HG03108 (cell line): ENCODE measurements around the gene ARRB2.

Experiments used
- ATAC-seq: cut with Tn5 transposase; IDR thresholded peaks from one replicate; pipeline ENCODE4 v1.9.1; 2021; ENCODE audit warnings: moderate library complexity; ENCODE audit not compliant: unreplicated experiment

Gene ARRB2

GRCh38 chr17:4748686-4749085 is 38.3 kb downstream of the ARRB2 start:
- ATAC-seq, result no peak

- no peak for ATAC-seq
These were observed 40.2 kb downstream of the ARRB2 start for GRCh38 chr17:4750606-4751005.

- no peak for ATAC-seq
These were observed 41.5 kb downstream of the ARRB2 start for GRCh38 chr17:4751932-4752331.

- ATAC-seq, result no peak
These were observed 43.0 kb downstream of the ARRB2 start for GRCh38 chr17:4753392-4753791.

- no peak for ATAC-seq
These were observed 49.4 kb downstream of the ARRB2 start for GRCh38 chr17:4759776-4760236.

- no peak for ATAC-seq
These were observed 54.2 kb downstream of the ARRB2 start for GRCh38 chr17:4764595-4764994.

GRCh38 chr17:4766201-4766600 is 55.8 kb downstream of the ARRB2 start:
- no peak for ATAC-seq

GRCh38 chr17:4766723-4767122 is 56.3 kb downstream of the ARRB2 start:
- no peak for ATAC-seq

GRCh38 chr17:4768298-4768697 is 57.9 kb downstream of the ARRB2 start:
- ATAC-seq, result no peak

GRCh38 chr17:4769628-4770027 is 59.2 kb downstream of the ARRB2 start:
- no peak for ATAC-seq
